Astrocyte (in vitro differentiated cells and primary cell): Measurements from ENCODE around the gene PNPLA7.

Source experiments
- EZH2 ChIP-seq: IDR thresholded peaks from 2 replicates; pipeline ENCODE4 v1.6.1; 2012; ENCODE audit warnings: mild to moderate bottlenecking, low read length, inconsistent platforms; ENCODE audit not compliant: insufficient read depth
- TF ChIP-seq, protein P1 (sequence below): IDR thresholded peaks from 2 replicates; pipeline ENCODE4 v1.5.1; 2011; ENCODE audit warnings: low read depth, mild to moderate bottlenecking, inconsistent platforms, low read length, moderate library complexity; ENCODE audit not compliant: insufficient read depth

DNA sequence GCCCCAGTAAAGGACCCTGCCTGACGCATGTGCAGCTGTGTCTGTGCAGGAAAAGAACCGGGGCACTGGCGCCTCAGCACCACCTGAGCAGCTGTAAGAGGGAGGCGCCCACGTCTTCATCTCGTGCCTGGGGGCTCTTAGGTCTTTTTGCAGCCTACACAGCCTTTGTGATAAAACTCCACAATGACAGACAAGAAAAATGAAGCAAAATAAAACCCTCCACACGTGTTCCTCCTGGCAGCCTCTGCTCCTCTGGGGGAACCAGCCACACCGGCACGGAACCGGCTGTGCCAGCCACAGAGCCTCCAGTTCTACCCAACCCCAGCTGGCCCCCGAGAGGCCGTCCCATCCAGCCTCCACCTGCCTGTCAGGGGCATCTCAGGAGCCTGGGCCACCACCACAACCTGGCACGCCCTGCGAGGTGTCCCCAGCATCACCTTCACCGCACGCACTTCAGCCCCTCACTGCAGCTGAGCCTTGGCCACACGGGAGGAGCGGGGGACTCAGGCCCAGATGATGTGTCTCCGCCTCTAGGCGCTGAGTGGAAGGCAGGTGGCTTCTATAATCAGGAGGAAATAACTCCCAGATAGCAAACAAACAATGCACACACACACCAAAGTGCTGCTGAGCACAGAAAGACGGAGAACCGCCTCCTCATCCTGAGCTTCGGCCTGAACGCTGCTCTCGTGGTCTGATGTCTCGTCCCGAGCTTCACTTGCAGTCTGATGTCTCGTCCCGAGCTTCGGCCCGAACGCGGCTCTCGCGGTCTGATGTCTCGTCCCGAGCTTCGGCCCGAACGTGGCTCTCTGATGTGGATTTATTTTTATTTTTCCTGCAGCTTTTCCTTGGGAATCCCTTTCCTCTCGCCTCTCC lies 62.5 kb downstream of the PNPLA7 start:
- TF ChIP-seq, protein P1, sequence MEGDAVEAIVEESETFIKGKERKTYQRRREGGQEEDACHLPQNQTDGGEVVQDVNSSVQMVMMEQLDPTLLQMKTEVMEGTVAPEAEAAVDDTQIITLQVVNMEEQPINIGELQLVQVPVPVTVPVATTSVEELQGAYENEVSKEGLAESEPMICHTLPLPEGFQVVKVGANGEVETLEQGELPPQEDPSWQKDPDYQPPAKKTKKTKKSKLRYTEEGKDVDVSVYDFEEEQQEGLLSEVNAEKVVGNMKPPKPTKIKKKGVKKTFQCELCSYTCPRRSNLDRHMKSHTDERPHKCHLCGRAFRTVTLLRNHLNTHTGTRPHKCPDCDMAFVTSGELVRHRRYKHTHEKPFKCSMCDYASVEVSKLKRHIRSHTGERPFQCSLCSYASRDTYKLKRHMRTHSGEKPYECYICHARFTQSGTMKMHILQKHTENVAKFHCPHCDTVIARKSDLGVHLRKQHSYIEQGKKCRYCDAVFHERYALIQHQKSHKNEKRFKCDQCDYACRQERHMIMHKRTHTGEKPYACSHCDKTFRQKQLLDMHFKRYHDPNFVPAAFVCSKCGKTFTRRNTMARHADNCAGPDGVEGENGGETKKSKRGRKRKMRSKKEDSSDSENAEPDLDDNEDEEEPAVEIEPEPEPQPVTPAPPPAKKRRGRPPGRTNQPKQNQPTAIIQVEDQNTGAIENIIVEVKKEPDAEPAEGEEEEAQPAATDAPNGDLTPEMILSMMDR: no peak
- TF ChIP-seq EZH2: no peak
